Kidney epithelial cell (primary cell): Measurements from ENCODE around the gene SLC25A24. TPM values are rescaled to one million over a fixed set of nuclear protein-coding genes. Genes with fewer than 3 reads are reported as not detected.
"Not testable (repeated sequence)": the region's sequence is repeated elsewhere in the genome, so short reads cannot be mapped to it uniquely, and the experiment has no call there.

Source experiments
- DNase-seq: peaks from one replicate; pipeline ENCODE4 v3.0.0-alpha.2; 2010; ENCODE audit warnings: low read depth
- H3K27me3 ChIP-seq: 2 replicates; pipeline ENCODE4 v1.6.0; 2011; ENCODE audit warnings: low read length; ENCODE audit not compliant: control insufficient read depth, insufficient read depth
- H3K36me3 ChIP-seq: 2 replicates; pipeline ENCODE4 v1.5.1; 2011; ENCODE audit warnings: low read length; ENCODE audit not compliant: control insufficient read depth, insufficient read depth
- H3K4me3 ChIP-seq: 2 replicates; pipeline ENCODE4 v1.5.1; 2011; ENCODE audit warnings: low read depth, mild to moderate bottlenecking, control low read depth, low read length
- CTCF ChIP-seq: IDR thresholded peaks from 2 replicates; pipeline ENCODE4 v1.5.1; 2011; ENCODE audit warnings: mild to moderate bottlenecking, moderate library complexity, low read length, control low read depth, inconsistent platforms; ENCODE audit not compliant: insufficient read depth, poor library complexity, severe bottlenecking
- total RNA-seq: library from RNA; depleted of rRNA; stranded (reverse); fragments of >200 nt; gene quantifications from 2 replicates; pipeline ENCODE4 v1.2.3, GENCODE V29; 2015

SLC25A24 gene
- total RNA-seq, 1 donor from 2014 or later, result 66.6 TPM

- no peak for DNase-seq
- no peaks in the 10 kb centered on the region for H3K36me3 ChIP-seq
Observed at GRCh38 chr1:108142773-108143394, 57.3 kb downstream of the SLC25A24 start.

GRCh38 chr1:108142258-108142657 is 57.9 kb downstream of the SLC25A24 start:
- no peak overlapping the region for H3K4me3 ChIP-seq
- no peak for DNase-seq
- H3K27me3 ChIP-seq, result no peaks in the 10 kb centered on the region
- H3K36me3 ChIP-seq, result no peaks in the 10 kb centered on the region
- TF ChIP-seq CTCF, result no peak

More at GRCh38 chr1:108142773-108143394, 57.3 kb downstream of the SLC25A24 start:
- no peak overlapping the region for H3K4me3 ChIP-seq
- no peaks in the 10 kb centered on the region for H3K27me3 ChIP-seq
- TF ChIP-seq CTCF, result no peak

GRCh38 chr1:108141621-108142020 is 58.5 kb downstream of the SLC25A24 start:
- H3K27me3 ChIP-seq, result no peaks in the 10 kb centered on the region
- no peak for TF ChIP-seq CTCF
- DNase-seq, result no peak
- H3K4me3 ChIP-seq, result no peak overlapping the region
- no peaks in the 10 kb centered on the region for H3K36me3 ChIP-seq

GRCh38 chr1:108140936-108141335 is 59.2 kb downstream of the SLC25A24 start:
- H3K27me3 ChIP-seq, result no peaks in the 10 kb centered on the region
- no peak for DNase-seq
- no peaks in the 10 kb centered on the region for H3K36me3 ChIP-seq
- H3K4me3 ChIP-seq, result no peak overlapping the region
- TF ChIP-seq CTCF, result no peak

GRCh38 chr1:108140177-108140576 is 60.0 kb downstream of the SLC25A24 start:
- DNase-seq, result no peak
- Histone ChIP-seq H3K36me3 (no peaks in the 10 kb centered on the region), H3K27me3 (no peaks in the 10 kb centered on the region), H3K4me3 (no peak overlapping the region)
- no peak for TF ChIP-seq CTCF

GRCh38 chr1:108139555-108139954 is 60.6 kb downstream of the SLC25A24 start:
- DNase-seq, H3K27me3 ChIP-seq, H3K4me3 ChIP-seq, H3K36me3 ChIP-seq: not testable (repeated sequence)

GRCh38 chr1:108133148-108133547 is 67.0 kb downstream of the SLC25A24 start:
- not testable (repeated sequence) for H3K36me3 ChIP-seq, H3K4me3 ChIP-seq, DNase-seq, H3K27me3 ChIP-seq

GRCh38 chr1:108132367-108132766 is 67.8 kb downstream of the SLC25A24 start:
- DNase-seq, H3K36me3 ChIP-seq, H3K4me3 ChIP-seq, H3K27me3 ChIP-seq: not testable (repeated sequence)

- not testable (repeated sequence) for DNase-seq, H3K36me3 ChIP-seq, H3K27me3 ChIP-seq, H3K4me3 ChIP-seq
Observed at GRCh38 chr1:108131281-108131680, 68.9 kb downstream of the SLC25A24 start.
